Measurements from ENCODE around the gene DPF1. TPM values are rescaled to one million over a fixed set of nuclear protein-coding genes. Genes with fewer than 3 reads are reported as not detected.

Gene DPF1
- total RNA-seq, 5 donors from 2014 or later (not counting 1 experiment from before 2014, with no cell fraction given) = not detected

GRCh38 chr19:38162094-38162493 is 61.9 kb downstream of the DPF1 start:
- no peak for ATAC-seq (replicated peaks in 1 of 4)
- ChIA-PET CTCF (interaction anchor here in 1 of 2 donors (0.7 kb wide), 1 partner anchor 20 kb away, joined by 3 read pairs; no protein-coding TSS in a partner anchor), POLR2A (no interaction called here)
- Histone ChIP-seq H3K4me3 (ENCODE audit: control insufficient read depth in 1 of 2, extremely low read depth in 1 of 2, low read length in 1 of 2) (no peak overlapping the region), H3K9me3 (no peaks in the 10 kb centered on the region), H3K27ac (ENCODE audit: low read length) (no peak overlapping the region), H3K27me3 (replicated peaks in 1 of 2; ENCODE audit: control insufficient read depth in 2 of 2, extremely low read depth in 1 of 2, insufficient read depth in 2 of 2, low read length in 1 of 2) (no peaks in the 10 kb centered on the region), H3K4me1 (ENCODE audit: control insufficient read depth in 1 of 2, extremely low read depth in 1 of 2, insufficient read depth in 2 of 2, low read length in 2 of 2) (no peaks in the 10 kb centered on the region), H3K36me3 (ENCODE audit: control insufficient read depth in 2 of 2, extremely low read depth in 1 of 2, insufficient read depth in 1 of 2, low read length in 1 of 2) (peaks cover 18 to 34% of the 10 kb centered on the region in 2 donors)
- no peaks in the 10 kb centered on the region for H3K27me3 Mint-ChIP-seq
- no peak overlapping the region for H3K4me3 Mint-ChIP-seq
- peaks cover 71% of the 10 kb centered on the region for H3K36me3 Mint-ChIP-seq
- H3K9me3 Mint-ChIP-seq = peaks cover 0 to 4% (median 3%) of the 10 kb centered on the region in 3 donors
- no peaks in the 10 kb centered on the region for H3K4me1 Mint-ChIP-seq
- H3K27ac Mint-ChIP-seq = no peak overlapping the region
- WGBS (ENCODE audit: insufficient coverage) = 92% methylated on average over 5 of the region's 5 CpGs
- no peak for DNase-seq

Other genes with a start within 250 kb of the DPF1 start
- 1 to 10 TPM in 2 of 5 donors, under 1 TPM in 1, not detected in 2; 0.82 to 2.8 (median 1.6) TPM for gene PPP1R14A, start 32.2 kb upstream of the DPF1 start, total RNA-seq
- gene SPINT2, start 40.4 kb upstream of the DPF1 start, total RNA-seq = 10 to 100 TPM; 30.3 to 48.5 (median 37.9) TPM
- 1 to 10 TPM in 2 of 5 donors, under 1 TPM in 1, not detected in 2; 0.56 to 1.4 (median 1.3) TPM for gene C19orf33, start 80.0 kb upstream of the DPF1 start, total RNA-seq
- 10 to 100 TPM; 28.1 to 39.1 (median 34.1) TPM for gene YIF1B, start 91.7 kb upstream of the DPF1 start, total RNA-seq
- gene KCNK6, start 95.6 kb upstream of the DPF1 start, total RNA-seq = 10 to 100 TPM in 3 of 5 donors, 1 to 10 TPM in 2; 4.8 to 12.9 (median 12.6) TPM
- 10 to 100 TPM; 11.1 to 27.2 (median 21.2) TPM for gene CATSPERG, start 111.6 kb upstream of the DPF1 start, total RNA-seq
- gene PSMD8, start 150.3 kb upstream of the DPF1 start, total RNA-seq = 10 to 100 TPM; 76.4 to 95.2 (median 85.8) TPM
- gene GGN, start 163.8 kb upstream of the DPF1 start, total RNA-seq = under 1 TPM in 4 of 5 donors, not detected in 1; 0.18 to 0.60 (median 0.31) TPM
- 1 to 10 TPM in 4 of 5 donors, under 1 TPM in 1; 0.93 to 2.9 (median 2.1) TPM for gene SPRED3, start 164.5 kb upstream of the DPF1 start, total RNA-seq
- 10 to 100 TPM; 31.9 to 62.1 (median 57.4) TPM for gene FAM98C, start 178.9 kb upstream of the DPF1 start, total RNA-seq
- under 1 TPM; 0.09 to 0.70 (median 0.26) TPM for gene RASGRP4, start 202.0 kb upstream of the DPF1 start, total RNA-seq
- gene RYR1, start 209.5 kb upstream of the DPF1 start, total RNA-seq = 1 to 10 TPM; 1.1 to 3.8 (median 2.9) TPM

Data from T-cell (primary cell).